ENCODE results near the gene ANO1.

The ANO1 gene

GRCh38 chr11:70115778-70116177 is 37.7 kb downstream of the ANO1 start:
- H3K4me1 ChIP-seq (ENCODE audit: control insufficient read depth, low read length), result no peaks in the 10 kb centered on the region
- no peaks in the 10 kb centered on the region for H3K36me3 ChIP-seq (ENCODE audit: control insufficient read depth, low read length)
- no peaks in the 10 kb centered on the region for H3K9me3 ChIP-seq (ENCODE audit: control insufficient read depth, insufficient read depth, low read length)
- H3K27ac ChIP-seq (ENCODE audit: low read depth, low read length), result no peak overlapping the region
- H4K20me1 ChIP-seq (ENCODE audit: control insufficient read depth, insufficient read depth, low read depth, low read length), result no peaks in the 10 kb centered on the region
- no peaks in the 10 kb centered on the region for H3K79me2 ChIP-seq (ENCODE audit: control insufficient read depth, low read length)
- H3F3A ChIP-seq (ENCODE audit: control insufficient read depth, insufficient read depth), result no peaks in the 10 kb centered on the region
- H3K9me2 ChIP-seq (replicated peaks; ENCODE audit: control insufficient read depth, low read length), result no peaks in the 10 kb centered on the region
- TF ChIP-seq CTCF (IDR thresholded peaks at IDR 0.05; ENCODE audit: low read depth, low read length, poor library complexity, severe bottlenecking) (no peak), EZH2phosphoT487 (IDR thresholded peaks at IDR 0.05; ENCODE audit: borderline replicate concordance, low read length) (no peak)
- H3K27me3 ChIP-seq (ENCODE audit: control insufficient read depth, low read length), result no peaks in the 10 kb centered on the region
- no peak overlapping the region for H3K4me2 ChIP-seq (ENCODE audit: low read length)
- H3K4me3 ChIP-seq (ENCODE audit: low read length), result no peak overlapping the region

- Histone ChIP-seq H3F3A (ENCODE audit: control insufficient read depth, insufficient read depth) (no peaks in the 10 kb centered on the region), H3K4me2 (ENCODE audit: low read length) (no peak overlapping the region), H3K79me2 (ENCODE audit: control insufficient read depth, low read length) (no peaks in the 10 kb centered on the region), H3K9me3 (ENCODE audit: control insufficient read depth, insufficient read depth, low read length) (no peaks in the 10 kb centered on the region), H3K27me3 (ENCODE audit: control insufficient read depth, low read length) (no peaks in the 10 kb centered on the region), H3K27ac (ENCODE audit: low read depth, low read length) (no peak overlapping the region), H3K9me2 (replicated peaks; ENCODE audit: control insufficient read depth, low read length) (no peaks in the 10 kb centered on the region), H3K4me1 (ENCODE audit: control insufficient read depth, low read length) (no peaks in the 10 kb centered on the region), H4K20me1 (ENCODE audit: control insufficient read depth, insufficient read depth, low read depth, low read length) (no peaks in the 10 kb centered on the region), H3K4me3 (ENCODE audit: low read length) (no peak overlapping the region), H3K36me3 (ENCODE audit: control insufficient read depth, low read length) (no peaks in the 10 kb centered on the region)
- TF ChIP-seq EZH2phosphoT487 (IDR thresholded peaks at IDR 0.05; ENCODE audit: borderline replicate concordance, low read length) (no peak), CTCF (IDR thresholded peaks at IDR 0.05; ENCODE audit: low read depth, low read length, poor library complexity, severe bottlenecking) (no peak)
Measured at GRCh38 chr11:70116386-70117065, 38.4 kb downstream of the ANO1 start.

GRCh38 chr11:70117567-70118145 is 39.5 kb downstream of the ANO1 start:
- H3K79me2 ChIP-seq (ENCODE audit: control insufficient read depth, low read length), result no peaks in the 10 kb centered on the region
- H3K4me3 ChIP-seq (ENCODE audit: low read length), result no peak overlapping the region
- no peaks in the 10 kb centered on the region for H3K9me2 ChIP-seq (replicated peaks; ENCODE audit: control insufficient read depth, low read length)
- no peaks in the 10 kb centered on the region for H3K4me1 ChIP-seq (ENCODE audit: control insufficient read depth, low read length)
- no peak overlapping the region for H3K4me2 ChIP-seq (ENCODE audit: low read length)
- TF ChIP-seq CTCF (IDR thresholded peaks at IDR 0.05; ENCODE audit: low read depth, low read length, poor library complexity, severe bottlenecking) (no peak), EZH2phosphoT487 (IDR thresholded peaks at IDR 0.05; ENCODE audit: borderline replicate concordance, low read length) (no peak)
- no peaks in the 10 kb centered on the region for H3K9me3 ChIP-seq (ENCODE audit: control insufficient read depth, insufficient read depth, low read length)
- no peaks in the 10 kb centered on the region for H3F3A ChIP-seq (ENCODE audit: control insufficient read depth, insufficient read depth)
- H4K20me1 ChIP-seq (ENCODE audit: control insufficient read depth, insufficient read depth, low read depth, low read length), result no peaks in the 10 kb centered on the region
- H3K27me3 ChIP-seq (ENCODE audit: control insufficient read depth, low read length), result no peaks in the 10 kb centered on the region
- no peaks in the 10 kb centered on the region for H3K36me3 ChIP-seq (ENCODE audit: control insufficient read depth, low read length)
- H3K27ac ChIP-seq (ENCODE audit: low read depth, low read length), result no peak overlapping the region
